Measurements from ENCODE around the gene XRN1. TPM values are rescaled to one million over a fixed set of nuclear protein-coding genes. Genes with fewer than 3 reads are reported as not detected.
"Not testable (repeated sequence)": the region's sequence is repeated elsewhere in the genome, so short reads cannot be mapped to it uniquely, and the experiment has no call there.

XRN1 gene
- 17.5 and 34.7 TPM in 2 replicates for total RNA-seq (2014; rRNA removed; shearing (Covaris generic))

GRCh38 chr3:142447852-142448823 lies at the start of gene XRN1:
XRN1 (minus strand) TSS chr3:142448037; CDS start chr3:142447944, 93 bp downstream.
- peak; percentile 96 for DNase-seq (ENCODE audit: low read depth)

- no peak for DNase-seq (ENCODE audit: low read depth)
Observed at GRCh38 chr3:142495103-142495502, 47.3 kb upstream of the XRN1 start.

GRCh38 chr3:142492184-142492583 lies 44.3 kb upstream of the XRN1 start:
- no peak for DNase-seq (ENCODE audit: low read depth)

GRCh38 chr3:142489572-142490323 lies 41.9 kb upstream of the XRN1 start:
- DNase-seq (ENCODE audit: low read depth): no peak

- DNase-seq (ENCODE audit: low read depth): no peak
Observed at GRCh38 chr3:142484912-142485435, 37.1 kb upstream of the XRN1 start.

GRCh38 chr3:142481196-142481595 lies 33.4 kb upstream of the XRN1 start:
- no peak for DNase-seq (ENCODE audit: low read depth)

- DNase-seq (ENCODE audit: low read depth): no peak
Observed at GRCh38 chr3:142470826-142471225, 23.0 kb upstream of the XRN1 start.

- DNase-seq (ENCODE audit: low read depth): no peak
Observed at GRCh38 chr3:142468456-142468855, 20.6 kb upstream of the XRN1 start.

- no peak for DNase-seq (ENCODE audit: low read depth)
Observed at GRCh38 chr3:142467768-142468167, 19.9 kb upstream of the XRN1 start.

- DNase-seq (ENCODE audit: low read depth): no peak
Observed at GRCh38 chr3:142460689-142461088, 12.9 kb upstream of the XRN1 start.

GRCh38 chr3:142459929-142460328 lies 12.1 kb upstream of the XRN1 start:
- DNase-seq (ENCODE audit: low read depth): no peak

GRCh38 chr3:142459096-142459495 lies 11.3 kb upstream of the XRN1 start:
- DNase-seq (ENCODE audit: low read depth): no peak

GRCh38 chr3:142450881-142451280 lies 3.0 kb upstream of the XRN1 start:
- no peak for DNase-seq (ENCODE audit: low read depth)

GRCh38 chr3:142450189-142450588 lies 2.4 kb upstream of the XRN1 start:
- DNase-seq (ENCODE audit: low read depth): no peak

- DNase-seq (ENCODE audit: low read depth): peak; percentile 51
Observed at GRCh38 chr3:142447301-142447851, 461 bp downstream of the XRN1 start.

GRCh38 chr3:142445816-142446254 lies 2.0 kb downstream of the XRN1 start:
- peak; percentile 56 for DNase-seq (ENCODE audit: low read depth)

GRCh38 chr3:142444343-142444742 lies 3.5 kb downstream of the XRN1 start:
- DNase-seq (ENCODE audit: low read depth): no peak

GRCh38 chr3:142443060-142443459 lies 4.8 kb downstream of the XRN1 start:
- not testable (repeated sequence) for DNase-seq (ENCODE audit: low read depth)

- not testable (repeated sequence) for DNase-seq (ENCODE audit: low read depth)
Observed at GRCh38 chr3:142439499-142440220, 8.2 kb downstream of the XRN1 start.

GRCh38 chr3:142438096-142438495 lies 9.7 kb downstream of the XRN1 start:
- not testable (repeated sequence) for DNase-seq (ENCODE audit: low read depth)

GRCh38 chr3:142436951-142437585 lies 10.8 kb downstream of the XRN1 start:
- no peak for DNase-seq (ENCODE audit: low read depth)

Data from Daoy (cell line).